Nephron (organoid): ENCODE data around the gene MAP3K20.

Source experiments
- H3K27ac Mint-ChIP-seq, 3 experiments: 2 replicates each; pipeline ENCODE4 v1.8.0; 2020; ENCODE audit warnings: mixed read lengths in 3 of 3, mild to moderate bottlenecking in 2 of 3, moderate library complexity in 1 of 3
- H3K27me3 Mint-ChIP-seq: 2 replicates; pipeline ENCODE4 v1.8.0; 2021; ENCODE audit warnings: low read depth, mild to moderate bottlenecking, moderate library complexity, mixed read lengths
- H3K36me3 Mint-ChIP-seq: 2 replicates; pipeline ENCODE4 v1.8.0; 2020; ENCODE audit warnings: low read depth, mixed read lengths
- H3K4me1 Mint-ChIP-seq: 2 replicates; pipeline ENCODE4 v1.8.0; 2020; ENCODE audit warnings: mixed read lengths
- H3K4me3 Mint-ChIP-seq, 3 experiments: 2 replicates each; pipeline ENCODE4 v1.8.0; 2020; ENCODE audit warnings: mild to moderate bottlenecking in 3 of 3, mixed read lengths in 3 of 3, moderate library complexity in 2 of 3
- H3K9me3 Mint-ChIP-seq: 2 replicates; pipeline ENCODE4 v1.8.0; 2020; ENCODE audit warnings: mixed read lengths
- TF ChIP-seq, protein P1 (sequence below), 3 experiments: fragments of 200-600 bp; sonication (generic); IDR thresholded peaks; one replicate each; pipeline ENCODE4 v1.5.0; 2021; ENCODE audit warnings: antibody characterized with exemption in 3 of 3; ENCODE audit not compliant: unreplicated experiment in 3 of 3

MAP3K20 gene

GRCh38 chr2:173229086-173229485 lies 153.4 kb downstream of the MAP3K20 start:
- H3K4me1 Mint-ChIP-seq: peaks cover 36% of the 10 kb centered on the region
- H3K36me3 Mint-ChIP-seq: peaks cover 22% of the 10 kb centered on the region
- no peaks in the 10 kb centered on the region for H3K9me3 Mint-ChIP-seq
- no peaks in the 10 kb centered on the region for H3K27me3 Mint-ChIP-seq
- no peak overlapping the region for H3K4me3 Mint-ChIP-seq
- TF ChIP-seq, protein P1, sequence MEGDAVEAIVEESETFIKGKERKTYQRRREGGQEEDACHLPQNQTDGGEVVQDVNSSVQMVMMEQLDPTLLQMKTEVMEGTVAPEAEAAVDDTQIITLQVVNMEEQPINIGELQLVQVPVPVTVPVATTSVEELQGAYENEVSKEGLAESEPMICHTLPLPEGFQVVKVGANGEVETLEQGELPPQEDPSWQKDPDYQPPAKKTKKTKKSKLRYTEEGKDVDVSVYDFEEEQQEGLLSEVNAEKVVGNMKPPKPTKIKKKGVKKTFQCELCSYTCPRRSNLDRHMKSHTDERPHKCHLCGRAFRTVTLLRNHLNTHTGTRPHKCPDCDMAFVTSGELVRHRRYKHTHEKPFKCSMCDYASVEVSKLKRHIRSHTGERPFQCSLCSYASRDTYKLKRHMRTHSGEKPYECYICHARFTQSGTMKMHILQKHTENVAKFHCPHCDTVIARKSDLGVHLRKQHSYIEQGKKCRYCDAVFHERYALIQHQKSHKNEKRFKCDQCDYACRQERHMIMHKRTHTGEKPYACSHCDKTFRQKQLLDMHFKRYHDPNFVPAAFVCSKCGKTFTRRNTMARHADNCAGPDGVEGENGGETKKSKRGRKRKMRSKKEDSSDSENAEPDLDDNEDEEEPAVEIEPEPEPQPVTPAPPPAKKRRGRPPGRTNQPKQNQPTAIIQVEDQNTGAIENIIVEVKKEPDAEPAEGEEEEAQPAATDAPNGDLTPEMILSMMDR (IDR thresholded peaks at IDR 0.05; ENCODE audit: unreplicated experiment in 3 of 3): no peak
- peak overlapping the region in 1 of 3 experiments; percentile 12 for H3K27ac Mint-ChIP-seq

GRCh38 chr2:173230181-173230580 lies 154.5 kb downstream of the MAP3K20 start:
- no peaks in the 10 kb centered on the region for H3K9me3 Mint-ChIP-seq
- peaks cover 5% of the 10 kb centered on the region for H3K27me3 Mint-ChIP-seq
- H3K4me3 Mint-ChIP-seq: no peak overlapping the region

DNA sequence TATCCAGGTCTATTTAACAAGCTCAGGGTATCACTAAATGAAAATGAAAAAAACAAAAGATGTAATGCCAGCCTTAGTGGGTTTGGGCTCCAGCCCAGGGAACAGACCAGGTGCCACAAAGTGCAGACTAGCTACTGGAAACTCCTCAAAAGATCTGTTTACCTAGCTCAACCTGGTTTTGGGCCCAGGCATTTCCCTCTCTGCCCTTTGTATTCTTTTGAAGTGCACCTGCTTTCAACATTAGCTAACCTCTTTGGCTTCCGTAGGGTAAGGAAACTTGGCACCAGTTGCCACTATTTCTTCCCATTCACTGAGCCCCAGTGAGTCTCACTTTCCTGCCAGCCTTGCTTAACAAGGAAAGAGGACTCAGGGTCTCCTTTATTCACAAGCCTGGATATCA lies 155.4 kb downstream of the MAP3K20 start:
- Mint-ChIP-seq H3K27me3 (peaks cover 5% of the 10 kb centered on the region), H3K9me3 (no peaks in the 10 kb centered on the region), H3K4me3 (no peak overlapping the region), H3K4me1 (peaks cover 36% of the 10 kb centered on the region), H3K36me3 (peaks cover 39% of the 10 kb centered on the region), H3K27ac (peak overlapping the region in 1 of 3 experiments; percentile 11)
- TF ChIP-seq, protein P1 (IDR thresholded peaks at IDR 0.05; ENCODE audit: unreplicated experiment in 3 of 3): no peak

More at GRCh38 chr2:173230181-173230580, 154.5 kb downstream of the MAP3K20 start:
- H3K4me1 Mint-ChIP-seq: peaks cover 36% of the 10 kb centered on the region
- H3K27ac Mint-ChIP-seq: no peak overlapping the region
- peaks cover 33% of the 10 kb centered on the region for H3K36me3 Mint-ChIP-seq
- TF ChIP-seq, protein P1 (IDR thresholded peaks at IDR 0.05; ENCODE audit: unreplicated experiment in 3 of 3): no peak

- H3K4me1 Mint-ChIP-seq: peaks cover 32% of the 10 kb centered on the region
- TF ChIP-seq, protein P1 (IDR thresholded peaks at IDR 0.05; ENCODE audit: unreplicated experiment in 3 of 3): no peak
- H3K27me3 Mint-ChIP-seq: peaks cover 5% of the 10 kb centered on the region
- no peak overlapping the region for H3K27ac Mint-ChIP-seq
- peaks cover 39% of the 10 kb centered on the region for H3K36me3 Mint-ChIP-seq
- no peaks in the 10 kb centered on the region for H3K9me3 Mint-ChIP-seq
- H3K4me3 Mint-ChIP-seq: no peak overlapping the region
These were observed 155.8 kb downstream of the MAP3K20 start for GRCh38 chr2:173231465-173231864.

- peaks cover 39% of the 10 kb centered on the region for H3K36me3 Mint-ChIP-seq
- no peaks in the 10 kb centered on the region for H3K9me3 Mint-ChIP-seq
- TF ChIP-seq, protein P1 (IDR thresholded peaks at IDR 0.05; ENCODE audit: unreplicated experiment in 3 of 3): no peak
- H3K4me1 Mint-ChIP-seq: peaks cover 18% of the 10 kb centered on the region
- H3K27me3 Mint-ChIP-seq: peaks cover 5% of the 10 kb centered on the region
- no peak overlapping the region for H3K27ac Mint-ChIP-seq
- no peak overlapping the region for H3K4me3 Mint-ChIP-seq
These were observed 157.5 kb downstream of the MAP3K20 start for GRCh38 chr2:173232956-173233744.
